Panc1 (cell line): ENCODE results near the gene LGI2. TPM values are rescaled to one million over a fixed set of nuclear protein-coding genes. Genes with fewer than 3 reads are reported as not detected.

Source experiments
- ATAC-seq: fragments of 200-7000 bp; cut with Tn5 transposase; 2 replicates; pipeline ENCODE4 v1.9.1; 2020; ENCODE audit warnings: mild to moderate bottlenecking, moderate library complexity
- BruUV-seq: library from RNA; stranded (reverse); fragments of 400-500 nt; replicated peaks from 2 replicates; lab custom pipeline; 2021; lab: Mats Ljungman, UMichigan
- CTCF ChIA-PET: fragments of 300-600 bp; sonication (Branson Sonifier 250); formaldehyde crosslinking; loops from one replicate; lab custom pipeline; 2022; ENCODE audit warnings: antibody characterized with exemption; lab: Charles Lee
- POLR2A ChIA-PET: fragments of 300-600 bp; sonication (Branson Sonifier 250); formaldehyde crosslinking; loops from one replicate; lab custom pipeline; 2022; ENCODE audit warnings: antibody characterized with exemption; lab: Charles Lee
- DNase-seq: peaks from one replicate; pipeline ENCODE4 v3.0.0-alpha.2; 2010; ENCODE audit warnings: low read depth, low spot score
- H3K27ac ChIP-seq: 2 replicates; pipeline ENCODE4 v1.5.1; 2011; ENCODE audit warnings: mild to moderate bottlenecking, low read length, inconsistent platforms
- H3K27me3 ChIP-seq: fragments of 200-500 bp; sonication (Bioruptor generic); 2 replicates; pipeline ENCODE4 v1.6.0; 2014; ENCODE audit warnings: low read length, inconsistent platforms; ENCODE audit not compliant: control insufficient read depth, insufficient read depth
- H3K36me3 ChIP-seq: fragments of 200-500 bp; sonication (Bioruptor generic); 2 replicates; pipeline ENCODE4 v1.5.1; 2014; ENCODE audit warnings: inconsistent platforms, mild to moderate bottlenecking, low read length, moderate library complexity; ENCODE audit not compliant: control insufficient read depth, insufficient read depth
- H3K4me1 ChIP-seq: 2 replicates; pipeline ENCODE4 v1.5.1; 2011; ENCODE audit warnings: inconsistent platforms, mild to moderate bottlenecking, low read length, moderate library complexity; ENCODE audit not compliant: control insufficient read depth, insufficient read depth
- H3K4me3 ChIP-seq, 2 experiments: 2 replicates each; pipeline ENCODE4 v1.5.1; 2011 to 2012; ENCODE audit warnings: low read depth in 2 of 2, low read length in 2 of 2, mild to moderate bottlenecking in 2 of 2, inconsistent platforms in 1 of 2, moderate library complexity in 1 of 2
- H3K9me3 ChIP-seq: fragments of 200-500 bp; sonication (Bioruptor generic); 2 replicates; pipeline ENCODE4 v1.5.1; 2014; ENCODE audit warnings: low read depth, mild to moderate bottlenecking, inconsistent platforms, low read length, moderate library complexity; ENCODE audit not compliant: control insufficient read depth, insufficient read depth
- POLR2AphosphoS5 ChIP-seq: IDR thresholded peaks from 2 replicates; pipeline ENCODE4 v1.6.1; 2012; ENCODE audit warnings: mild to moderate bottlenecking, low read depth, low read length, moderate library complexity
- SIN3A ChIP-seq: IDR thresholded peaks from 2 replicates; pipeline ENCODE4 v1.6.1; 2012; ENCODE audit warnings: low read depth, mild to moderate bottlenecking, low read length, moderate library complexity, borderline replicate concordance; ENCODE audit not compliant: insufficient read depth
- TCF7L2 ChIP-seq: IDR thresholded peaks from 2 replicates; pipeline ENCODE4 v1.6.1; 2011; ENCODE audit warnings: mild to moderate bottlenecking, low read depth, low read length, inconsistent platforms
- in situ Hi-C: cut with HindIII; loops from 2 replicates; pipeline ENCODE4 v1.10.0; 2016; ENCODE audit warnings: low sequenced_read_pairs, low pct_unique_long_range_greater_than_20kb
- intact Hi-C: fragments of 100-400 bp; cut with micrococcal nuclease; formaldehyde crosslinking; loops from one replicate; pipeline ENCODE4 v1.10.0; 2022; ENCODE audit not compliant: unreplicated experiment
- total RNA-seq: library from RNA; stranded (reverse); gene quantifications from one replicate; pipeline ENCODE4 v1.2.1, GENCODE V29; 2021; ENCODE audit not compliant: unreplicated experiment
- TF ChIP-seq, protein P1 (sequence below): fragments of 450-650 bp; IDR thresholded peaks from 2 replicates; pipeline ENCODE4 v1.5.1; 2017; ENCODE audit warnings: mild to moderate bottlenecking
- TF ChIP-seq, protein P2 (sequence below), 2 experiments: IDR thresholded peaks; 2 replicates each; pipeline ENCODE4 v1.6.1; 2011 to 2012; ENCODE audit warnings: low read depth in 2 of 2, control low read depth in 1 of 2, low read length in 1 of 2, mild to moderate bottlenecking in 1 of 2, moderate library complexity in 1 of 2; ENCODE audit not compliant: insufficient read depth in 1 of 2

LGI2 gene
- total RNA-seq, 1 experiment from 2014 or later = not detected

DNA sequence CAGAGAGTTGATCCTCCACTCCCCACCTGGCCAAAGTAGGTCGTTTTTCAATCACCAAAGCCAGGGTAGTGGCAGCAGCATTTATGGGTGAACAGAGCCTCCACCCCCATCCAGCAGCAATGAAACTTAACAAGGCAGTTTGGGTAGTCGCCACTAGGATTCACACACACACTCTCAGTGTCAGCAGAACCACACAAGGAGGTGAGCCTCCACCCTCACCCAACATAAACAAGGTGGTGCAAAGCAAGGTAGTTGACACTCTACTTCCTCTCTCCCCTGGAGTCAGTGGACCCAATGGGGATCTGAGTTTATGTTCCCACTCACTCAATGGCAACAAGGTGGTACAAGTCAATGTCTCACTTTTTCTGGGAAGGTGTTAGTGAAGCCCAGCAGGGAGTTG lies 67.5 kb downstream of the LGI2 start:
- no peak overlapping the region for H3K4me3 ChIP-seq
- POLR2A ChIA-PET = no interaction called here
- H3K9me3 ChIP-seq = no peaks in the 10 kb centered on the region
- in situ Hi-C loops = no loop called here
- CTCF ChIA-PET = no interaction called here
- TF ChIP-seq, protein P1, sequence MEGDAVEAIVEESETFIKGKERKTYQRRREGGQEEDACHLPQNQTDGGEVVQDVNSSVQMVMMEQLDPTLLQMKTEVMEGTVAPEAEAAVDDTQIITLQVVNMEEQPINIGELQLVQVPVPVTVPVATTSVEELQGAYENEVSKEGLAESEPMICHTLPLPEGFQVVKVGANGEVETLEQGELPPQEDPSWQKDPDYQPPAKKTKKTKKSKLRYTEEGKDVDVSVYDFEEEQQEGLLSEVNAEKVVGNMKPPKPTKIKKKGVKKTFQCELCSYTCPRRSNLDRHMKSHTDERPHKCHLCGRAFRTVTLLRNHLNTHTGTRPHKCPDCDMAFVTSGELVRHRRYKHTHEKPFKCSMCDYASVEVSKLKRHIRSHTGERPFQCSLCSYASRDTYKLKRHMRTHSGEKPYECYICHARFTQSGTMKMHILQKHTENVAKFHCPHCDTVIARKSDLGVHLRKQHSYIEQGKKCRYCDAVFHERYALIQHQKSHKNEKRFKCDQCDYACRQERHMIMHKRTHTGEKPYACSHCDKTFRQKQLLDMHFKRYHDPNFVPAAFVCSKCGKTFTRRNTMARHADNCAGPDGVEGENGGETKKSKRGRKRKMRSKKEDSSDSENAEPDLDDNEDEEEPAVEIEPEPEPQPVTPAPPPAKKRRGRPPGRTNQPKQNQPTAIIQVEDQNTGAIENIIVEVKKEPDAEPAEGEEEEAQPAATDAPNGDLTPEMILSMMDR = no peak
- TF ChIP-seq SIN3A (no peak), POLR2AphosphoS5 (no peak), TCF7L2 (no peak)
- TF ChIP-seq, protein P2, sequence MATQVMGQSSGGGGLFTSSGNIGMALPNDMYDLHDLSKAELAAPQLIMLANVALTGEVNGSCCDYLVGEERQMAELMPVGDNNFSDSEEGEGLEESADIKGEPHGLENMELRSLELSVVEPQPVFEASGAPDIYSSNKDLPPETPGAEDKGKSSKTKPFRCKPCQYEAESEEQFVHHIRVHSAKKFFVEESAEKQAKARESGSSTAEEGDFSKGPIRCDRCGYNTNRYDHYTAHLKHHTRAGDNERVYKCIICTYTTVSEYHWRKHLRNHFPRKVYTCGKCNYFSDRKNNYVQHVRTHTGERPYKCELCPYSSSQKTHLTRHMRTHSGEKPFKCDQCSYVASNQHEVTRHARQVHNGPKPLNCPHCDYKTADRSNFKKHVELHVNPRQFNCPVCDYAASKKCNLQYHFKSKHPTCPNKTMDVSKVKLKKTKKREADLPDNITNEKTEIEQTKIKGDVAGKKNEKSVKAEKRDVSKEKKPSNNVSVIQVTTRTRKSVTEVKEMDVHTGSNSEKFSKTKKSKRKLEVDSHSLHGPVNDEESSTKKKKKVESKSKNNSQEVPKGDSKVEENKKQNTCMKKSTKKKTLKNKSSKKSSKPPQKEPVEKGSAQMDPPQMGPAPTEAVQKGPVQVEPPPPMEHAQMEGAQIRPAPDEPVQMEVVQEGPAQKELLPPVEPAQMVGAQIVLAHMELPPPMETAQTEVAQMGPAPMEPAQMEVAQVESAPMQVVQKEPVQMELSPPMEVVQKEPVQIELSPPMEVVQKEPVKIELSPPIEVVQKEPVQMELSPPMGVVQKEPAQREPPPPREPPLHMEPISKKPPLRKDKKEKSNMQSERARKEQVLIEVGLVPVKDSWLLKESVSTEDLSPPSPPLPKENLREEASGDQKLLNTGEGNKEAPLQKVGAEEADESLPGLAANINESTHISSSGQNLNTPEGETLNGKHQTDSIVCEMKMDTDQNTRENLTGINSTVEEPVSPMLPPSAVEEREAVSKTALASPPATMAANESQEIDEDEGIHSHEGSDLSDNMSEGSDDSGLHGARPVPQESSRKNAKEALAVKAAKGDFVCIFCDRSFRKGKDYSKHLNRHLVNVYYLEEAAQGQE (IDR thresholded peaks at IDR 0.05; ENCODE audit: insufficient read depth in 1 of 2, low read depth in 2 of 2, low read length in 1 of 2) = no peak
- no peaks in the 10 kb centered on the region for H3K27me3 ChIP-seq
- no peaks in the 10 kb centered on the region for H3K4me1 ChIP-seq
- ATAC-seq (no peak), DNase-seq (no peak)
- intact Hi-C loops = no loop called here
- no peak overlapping the region for H3K27ac ChIP-seq
- no TSS peak for BruUV-seq
- no peaks in the 10 kb centered on the region for H3K36me3 ChIP-seq

DNA sequence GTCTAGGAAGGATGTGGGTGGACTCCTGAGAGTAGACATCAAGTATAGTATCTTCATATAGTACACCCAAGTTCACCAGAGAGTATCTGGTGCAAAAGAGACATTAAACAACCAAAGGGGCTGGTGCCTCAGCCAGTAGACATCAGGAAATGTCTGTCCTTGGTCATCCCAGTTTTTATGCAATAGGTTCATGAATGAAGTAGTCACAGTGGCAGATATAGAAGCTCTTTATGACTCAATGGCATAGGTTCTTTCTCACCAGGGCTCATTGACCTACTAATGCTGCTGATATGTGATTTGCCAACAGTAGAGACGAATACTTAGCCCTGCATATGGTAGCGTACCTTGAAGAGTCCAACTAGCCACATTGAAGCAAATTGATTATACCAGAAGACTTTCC lies 72.9 kb downstream of the LGI2 start:
- Histone ChIP-seq H3K4me3 (no peak overlapping the region), H3K27me3 (no peaks in the 10 kb centered on the region), H3K27ac (no peak overlapping the region), H3K36me3 (no peaks in the 10 kb centered on the region), H3K9me3 (no peaks in the 10 kb centered on the region), H3K4me1 (no peaks in the 10 kb centered on the region)
- ChIA-PET CTCF (no interaction called here), POLR2A (no interaction called here)
- ATAC-seq (no peak), DNase-seq (no peak)
- TF ChIP-seq TCF7L2 (no peak), SIN3A (no peak), POLR2AphosphoS5 (no peak)
- no TSS peak for BruUV-seq
- in situ Hi-C loops (no loop called here), intact Hi-C loops (no loop called here)

DNA sequence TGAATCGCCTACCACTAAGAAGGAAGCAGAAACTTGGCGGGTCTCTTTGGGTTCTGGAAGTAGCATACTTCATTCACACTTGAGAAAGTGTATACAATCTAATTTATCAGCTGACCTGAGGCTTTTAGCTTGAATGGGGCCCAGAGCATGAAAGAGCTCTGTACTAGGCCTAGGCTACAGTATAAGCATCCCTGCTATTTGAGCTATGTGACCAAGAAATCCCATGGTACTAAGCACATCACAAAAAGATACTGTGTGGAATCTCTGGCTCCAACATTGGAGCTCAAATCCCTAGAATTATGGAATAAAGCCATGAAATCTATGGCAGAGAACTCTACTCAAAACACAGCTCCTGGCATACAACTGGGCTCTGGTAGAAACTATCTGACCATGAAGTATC lies 74.0 kb downstream of the LGI2 start:
- CTCF ChIA-PET = no interaction called here
- Histone ChIP-seq H3K27ac (no peak overlapping the region), H3K36me3 (no peaks in the 10 kb centered on the region), H3K9me3 (no peaks in the 10 kb centered on the region), H3K27me3 (no peaks in the 10 kb centered on the region), H3K4me1 (no peaks in the 10 kb centered on the region), H3K4me3 (no peak overlapping the region)
- no peak for DNase-seq
- intact Hi-C loops = no loop called here
- no peak for ATAC-seq
- TF ChIP-seq, protein P1 = no peak
- TF ChIP-seq, protein P2 (IDR thresholded peaks at IDR 0.05; ENCODE audit: insufficient read depth in 1 of 2, low read depth in 2 of 2, low read length in 1 of 2) = no peak
- TF ChIP-seq POLR2AphosphoS5 (no peak), TCF7L2 (no peak), SIN3A (no peak)
- BruUV-seq = no TSS peak
- in situ Hi-C loops = no loop called here
- POLR2A ChIA-PET = no interaction called here
